H1 (cell line): ENCODE measurements around the gene CELF1. TPM values are rescaled to one million over a fixed set of nuclear protein-coding genes. Genes with fewer than 3 reads are reported as not detected.
A peak's percentile ranks its signal among the peaks of the same experiment; 100 is the strongest.

Source experiments
- CTCF ChIA-PET: fragments of 300-600 bp; sonication (Branson Sonifier 250); formaldehyde crosslinking; loops from one replicate; lab custom pipeline; 2021; ENCODE audit not compliant: partially characterized antibody; lab: Charles Lee
- POLR2A ChIA-PET: fragments of 300-600 bp; sonication (Branson Sonifier 250); formaldehyde crosslinking; loops from one replicate; lab custom pipeline; 2021; ENCODE audit warnings: inconsistent platforms; ENCODE audit not compliant: partially characterized antibody; lab: Charles Lee
- DNase-seq, 2 experiments: peaks; one replicate each; pipeline versions ENCODE4 v3.0.0 to v3.0.0-alpha.2; 2010 to 2022; ENCODE audit warnings: low spot score in 2 of 2, low read depth in 1 of 2, mixed read lengths in 1 of 2
- FAIRE-seq: peaks from 2 replicates; lab custom pipeline; 2011; peaks lifted over from hg19 to GRCh38; lab: Jason Lieb, UNC
- H2AFZ ChIP-seq: 2 replicates; pipeline ENCODE4 v1.8.1; 2012; ENCODE audit warnings: low read length, inconsistent platforms
- H2AK5ac ChIP-seq: 2 replicates; pipeline ENCODE4 v1.6.1; 2013; ENCODE audit warnings: low read depth, low read length
- H2BK120ac ChIP-seq: replicated peaks from 2 replicates; pipeline ENCODE3; 2013; ENCODE audit warnings: low read depth, low read length, inconsistent platforms
- H2BK12ac ChIP-seq: 2 replicates; pipeline ENCODE4 v1.6.1; 2013; ENCODE audit warnings: low read depth, low read length
- H2BK15ac ChIP-seq: 2 replicates; pipeline ENCODE4 v1.6.1; 2013; ENCODE audit warnings: low read length
- H2BK20ac ChIP-seq: 2 replicates; pipeline ENCODE4 v1.6.1; 2013; ENCODE audit warnings: low read length
- H2BK5ac ChIP-seq: 2 replicates; pipeline ENCODE4 v1.6.1; 2013; ENCODE audit warnings: low read depth, low read length
- H3K14ac ChIP-seq: 2 replicates; pipeline ENCODE4 v1.6.1; 2013; ENCODE audit warnings: inconsistent platforms; ENCODE audit not compliant: insufficient read length
- H3K18ac ChIP-seq: 2 replicates; pipeline ENCODE4 v1.6.1; 2013; ENCODE audit warnings: low read length; ENCODE audit errors: extremely low read depth
- H3K23ac ChIP-seq: 2 replicates; pipeline ENCODE4 v1.6.1; 2013; ENCODE audit warnings: inconsistent platforms; ENCODE audit not compliant: insufficient read length
- H3K23me2 ChIP-seq: 2 replicates; pipeline ENCODE4 v1.6.1; 2013; ENCODE audit warnings: low read depth, low read length
- H3K27ac ChIP-seq: 2 replicates; pipeline ENCODE4 v1.6.1; 2011; ENCODE audit warnings: low read depth, low read length, inconsistent platforms
- H3K27me3 ChIP-seq, 4 experiments: replicated peaks in 1 of 4; 1 replicate in 1 of 4; 2 replicates in 3 of 4; pipeline versions ENCODE4 v1.6.1 to v1.8.1; 2011 to 2013; ENCODE audit warnings: low read length in 3 of 4, mild to moderate bottlenecking in 3 of 4, inconsistent platforms in 2 of 4, mixed read lengths in 2 of 4, moderate library complexity in 1 of 4; ENCODE audit not compliant: control insufficient read depth in 3 of 4, insufficient read depth in 3 of 4; ENCODE audit errors: extremely low read depth in 1 of 4
- H3K36me3 ChIP-seq, 4 experiments: 2 replicates each; pipeline versions ENCODE4 v1.6.1 to v1.8.1; 2011 to 2013; ENCODE audit warnings: mild to moderate bottlenecking in 4 of 4, low read length in 3 of 4, moderate library complexity in 2 of 4, control low read depth in 1 of 4, inconsistent platforms in 1 of 4; ENCODE audit not compliant: insufficient read depth in 4 of 4, control insufficient read depth in 2 of 4
- H3K4ac ChIP-seq: replicated peaks from 2 replicates; pipeline ENCODE3; 2013; ENCODE audit warnings: low read length, low read depth, mixed read lengths, inconsistent platforms; ENCODE audit not compliant: insufficient read length
- H3K4me1 ChIP-seq, 4 experiments: replicated peaks in 1 of 4; 1 replicate in 1 of 4; 2 replicates in 3 of 4; pipeline versions ENCODE4 v1.6.1 to v1.8.1; 2011 to 2013; ENCODE audit warnings: low read length in 3 of 4, inconsistent platforms in 2 of 4, mixed read lengths in 1 of 4; ENCODE audit not compliant: insufficient read depth in 4 of 4, control insufficient read depth in 3 of 4
- H3K4me2 ChIP-seq, 2 experiments: 2 replicates each; pipeline versions ENCODE4 v1.6.1 to v1.8.1; 2011 to 2013; ENCODE audit warnings: low read depth in 2 of 2, low read length in 2 of 2, control low read depth in 1 of 2, inconsistent platforms in 1 of 2, mild to moderate bottlenecking in 1 of 2; ENCODE audit not compliant: insufficient read depth in 1 of 2
- H3K4me3 ChIP-seq, 4 experiments: fragments of 200-600, 300-600 bp in 1 of 4; sonication (generic), shearing (Covaris generic), sonication (Bioruptor Twin) in 1 of 4; 2 replicates each; pipeline versions ENCODE4 v1.5.1 to v1.8.1; 2011 to 2016; ENCODE audit warnings: low read length in 4 of 4, low read depth in 3 of 4, control low read depth in 2 of 4, inconsistent platforms in 2 of 4, mild to moderate bottlenecking in 2 of 4, mixed read lengths in 1 of 4, moderate library complexity in 1 of 4; ENCODE audit not compliant: insufficient read depth in 2 of 4; ENCODE audit errors: extremely low read depth in 1 of 4
- H3K56ac ChIP-seq: replicated peaks from 2 replicates; pipeline ENCODE3; 2013; ENCODE audit warnings: low read depth, mild to moderate bottlenecking, mixed read lengths, low read length, inconsistent platforms; ENCODE audit not compliant: insufficient read length
- H3K79me1 ChIP-seq: 2 replicates; pipeline ENCODE4 v1.6.1; 2013; ENCODE audit warnings: low read depth, low read length, control low read depth
- H3K79me2 ChIP-seq, 2 experiments: 2 replicates each; pipeline versions ENCODE4 v1.6.1 to v1.8.1; 2012 to 2013; ENCODE audit warnings: low read length in 2 of 2, mild to moderate bottlenecking in 2 of 2, inconsistent platforms in 1 of 2; ENCODE audit not compliant: insufficient read depth in 2 of 2, control insufficient read depth in 1 of 2
- H3K9ac ChIP-seq, 4 experiments: replicated peaks in 1 of 4; 1 replicate in 1 of 4; 2 replicates in 3 of 4; pipeline versions ENCODE4 v1.6.1 to v1.8.1; 2011 to 2013; ENCODE audit warnings: low read depth in 3 of 4, low read length in 3 of 4, control low read depth in 2 of 4, mild to moderate bottlenecking in 2 of 4, moderate library complexity in 2 of 4, inconsistent platforms in 1 of 4; ENCODE audit errors: extremely low read depth in 1 of 4
- H3K9me3 ChIP-seq, 2 experiments: 2 replicates each; pipeline versions ENCODE4 v1.6.1 to v1.8.1; 2012 to 2013; ENCODE audit warnings: mild to moderate bottlenecking in 2 of 2, moderate library complexity in 2 of 2, control low read depth in 1 of 2, inconsistent platforms in 1 of 2, low read depth in 1 of 2, low read length in 1 of 2, mixed read lengths in 1 of 2; ENCODE audit not compliant: insufficient read depth in 2 of 2
- H4K20me1 ChIP-seq, 2 experiments: replicated peaks in 1 of 2; 2 replicates each; pipeline versions ENCODE3 to v1.8.1; 2011 to 2013; ENCODE audit warnings: inconsistent platforms in 2 of 2, low read length in 2 of 2, mild to moderate bottlenecking in 1 of 2; ENCODE audit not compliant: insufficient read depth in 2 of 2, control insufficient read depth in 1 of 2
- H4K5ac ChIP-seq: 2 replicates; pipeline ENCODE4 v1.6.1; 2013; ENCODE audit warnings: low read length, low read depth, mixed read lengths, inconsistent platforms; ENCODE audit not compliant: insufficient read length
- H4K8ac ChIP-seq: 2 replicates; pipeline ENCODE4 v1.8.0; 2013; ENCODE audit warnings: mild to moderate bottlenecking, moderate library complexity, low read length, inconsistent platforms; ENCODE audit not compliant: insufficient read depth; ENCODE audit errors: extremely low read depth
- H4K91ac ChIP-seq: replicated peaks from 2 replicates; pipeline ENCODE3; 2013; ENCODE audit warnings: low read length, mixed read lengths, inconsistent platforms; ENCODE audit not compliant: insufficient read length
- CREB1 ChIP-seq: IDR thresholded peaks from 2 replicates; pipeline ENCODE4 v1.6.1; 2012; ENCODE audit warnings: inconsistent platforms
- POU5F1 ChIP-seq: IDR thresholded peaks from 2 replicates; pipeline ENCODE4 v1.6.1; 2011; ENCODE audit warnings: low read depth, mild to moderate bottlenecking, low read length, moderate library complexity
- SP2 ChIP-seq: IDR thresholded peaks from 2 replicates; pipeline ENCODE4 v1.6.1; 2012; ENCODE audit warnings: mild to moderate bottlenecking, low read length, inconsistent platforms
- WGBS, 2 experiments: shearing (Covaris generic) in 1 of 2; methylation state at CpG; one replicate each; pipeline versions ENCODE4 v1.1.6 to v1.1.7; 2013 to 2015; ENCODE audit warnings: low lambda C conversion rate in 2 of 2, mixed read lengths in 2 of 2, inconsistent platforms in 1 of 2, low coverage in 1 of 2, missing lambda C conversion rate in 1 of 2; ENCODE audit not compliant: insufficient replicate concordance in 2 of 2, insufficient coverage in 1 of 2, insufficient read length in 1 of 2; ENCODE audit errors: extremely low coverage in 1 of 2, missing lambda C conversion rate in 1 of 2; 5-methylcytosine and 5-hydroxymethylcytosine counted together
- polyA plus RNA-seq, 7 experiments: library from polyadenylated mRNA; depleted of rRNA in 3 of 7; stranded (reverse) in 5 of 7; unstranded in 2 of 7; fragments of >200 nt in 5 of 7; fragments of 200-250 nt in 2 of 7; gene quantifications; 1 replicate in 5 of 7; 2 replicates in 1 of 7; 4 replicates in 1 of 7; pipeline versions ENCODE4 v1.2.1 to v1.2.3, GENCODE V29; 2011 to 2013; ENCODE audit warnings: missing spikeins in 2 of 7, mixed read lengths in 2 of 7
- total RNA-seq: library from RNA; stranded (reverse); fragmentation: NEBNext Ultra II Directional; extraction: Animal tissue kit (Norgen Biotek cat#: 25700); gene quantifications from 2 replicates; pipeline ENCODE4 v1.2.1, GENCODE V29; 2021

CELF1 gene
- total and polyA plus RNA-seq, 2 of the 8 experiments (the other 6 are each of a cell fraction or from before 2014, with no cell fraction given): 131 to 197 TPM

DNA sequence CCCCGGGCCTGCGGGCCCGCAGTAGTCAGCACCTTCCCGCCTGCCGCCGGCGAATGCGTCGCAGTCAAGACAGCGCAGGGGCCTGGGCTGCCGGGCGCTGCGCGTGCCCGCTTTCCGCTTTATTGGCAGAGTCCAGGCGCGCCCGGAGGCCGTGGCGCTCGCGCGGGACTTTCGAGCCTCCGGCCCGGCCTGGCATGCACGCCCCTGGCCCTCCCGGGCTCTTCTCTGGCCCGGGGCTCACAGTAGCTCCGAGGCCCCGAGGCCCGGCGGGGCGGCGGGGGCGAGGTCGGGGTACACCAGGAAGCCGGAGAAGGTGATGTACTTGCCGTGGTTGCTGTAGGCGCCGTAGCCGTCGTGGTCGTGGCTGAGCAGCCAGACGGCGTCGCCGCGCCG, 36.6 kb upstream of the CELF1 start:
- Histone ChIP-seq H3K18ac (no peak overlapping the region), H4K91ac (no peak overlapping the region), H3K14ac (no peak overlapping the region), H4K5ac (no peak overlapping the region), H3K79me1 (no peaks in the 10 kb centered on the region), H2BK20ac (no peak overlapping the region), H3K36me3 (0 out of 8 replicates have a peak, but pooled peaks cover 0 to 2% (median 0%) of the 10 kb centered on the region in 4 experiments), H3K4ac (no peak overlapping the region), H3K4me2 (no peak overlapping the region), H4K8ac (peak overlapping the region; percentile 68; the same call in 1 of the 2 replicates), H3K4me1 (peaks cover 2 to 4% (median 4%) of the 10 kb centered on the region in 4 experiments; a peak in 6 of 7 replicates), H3K27ac (no peak overlapping the region), H3K56ac (no peak overlapping the region), H3K23ac (no peak overlapping the region), H2BK120ac (no peak overlapping the region), H3K27me3 (peaks cover 0 to 21% (median 18%) of the 10 kb centered on the region in 4 experiments; a peak in 6 of 7 replicates), H2BK5ac (no peak overlapping the region), H2AFZ (no peak overlapping the region), H3K9ac (no peak overlapping the region), H3K23me2 (peaks cover 2% of the 10 kb centered on the region; the same call in 1 of the 2 replicates), H4K20me1 (no peaks in the 10 kb centered on the region), H3K79me2 (no peaks in the 10 kb centered on the region), H3K4me3 (no peak overlapping the region), H2AK5ac (no peak overlapping the region), H2BK15ac (no peak overlapping the region), H3K9me3 (no peaks in the 10 kb centered on the region), H2BK12ac (no peak overlapping the region)
- DNase-seq: no peak
- no peak for FAIRE-seq
- POLR2A ChIA-PET: interaction anchor here (1.9 kb wide), 1 partner anchor 10 kb away, joined by 17 read pairs; the partner anchor contains the start of genes KBTBD4 and NDUFS3
- 96% methylated on average over 35 of the region's 51 CpGs; no CpG with 5 or more reads in 1 of the 2 experiments for WGBS, 2 experiments
- CTCF ChIA-PET: no interaction called here
- no peak for TF ChIP-seq CREB1
- TF ChIP-seq POU5F1: no peak
- no peak for TF ChIP-seq SP2
